A673 (cell line): Measurements from ENCODE around the gene SH2D4B.

Source experiments
- CTCF ChIP-seq: fragments of 300-800, 200-600 bp; sonication (generic); conservative IDR thresholded peaks from 2 replicates; pipeline ENCODE4 v1.5.1; 2017; ENCODE audit warnings: low read depth, mild to moderate bottlenecking, antibody characterized with exemption, low read length, moderate library complexity, mixed read lengths
- EZH2 ChIP-seq: fragments of 200-600 bp; sonication (generic); IDR thresholded peaks from 2 replicates; pipeline ENCODE4 v1.6.1; 2017; ENCODE audit warnings: borderline replicate concordance, low read depth, mild to moderate bottlenecking, mixed read lengths, antibody characterized with exemption, low read length; ENCODE audit not compliant: poor library complexity, severe bottlenecking

- TF ChIP-seq CTCF (no peak), EZH2 (no peak)
These were observed 52.1 kb downstream of the SH2D4B start for GRCh38 chr10:80589726-80590373.
